GM04504 (cell line): ENCODE data around the gene EPN2.
"Not testable (repeated sequence)": the region's sequence is repeated elsewhere in the genome, so short reads cannot be mapped to it uniquely, and the experiment has no call there.

Experiments used
- DNase-seq: peaks from one replicate; pipeline ENCODE4 v3.0.0-alpha.2; 2012; ENCODE audit warnings: low read depth

EPN2 gene

DNA sequence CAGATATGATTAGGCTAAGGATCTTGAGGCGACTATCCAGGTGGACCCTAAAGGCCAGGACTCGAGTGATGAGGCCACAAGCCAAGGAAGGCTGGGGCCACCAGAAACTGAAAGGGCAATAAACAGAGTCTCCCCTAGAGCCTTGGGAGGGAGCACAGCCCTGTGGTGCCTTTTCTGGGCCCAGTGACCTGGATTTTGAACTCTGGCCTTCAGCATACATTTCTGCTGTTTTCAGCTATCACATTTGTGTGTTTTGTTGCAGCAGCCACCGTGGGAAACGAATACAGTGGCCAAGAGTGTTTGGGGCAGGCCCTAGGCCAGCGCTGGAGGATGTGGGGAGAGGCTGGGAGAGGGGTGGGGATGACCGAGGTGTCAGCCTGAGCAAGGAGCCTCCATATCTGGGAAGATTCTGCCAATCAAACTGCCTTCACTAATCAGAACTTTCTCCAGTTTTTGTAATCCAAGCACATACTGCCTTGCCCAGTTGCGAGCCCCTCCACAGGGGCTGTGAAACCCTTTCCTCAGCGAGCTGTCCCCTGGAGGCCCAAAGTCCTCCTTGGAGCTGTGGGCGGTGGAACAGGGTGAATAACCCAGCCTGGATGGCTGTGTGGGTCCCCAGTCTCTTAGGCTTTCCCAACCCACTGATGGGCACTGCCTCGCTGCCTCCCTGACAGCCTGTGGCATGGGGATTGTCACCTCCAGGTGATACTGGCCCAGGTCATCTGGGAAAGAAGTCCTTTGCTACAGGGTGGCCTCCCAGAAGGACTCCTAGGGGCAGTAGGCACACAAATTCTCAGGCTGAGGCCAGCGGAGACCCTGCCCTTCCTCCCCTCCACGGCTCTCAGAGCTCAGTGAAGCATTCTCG is 108.6 kb downstream of the EPN2 start:
- DNase-seq, result no peak

DNA sequence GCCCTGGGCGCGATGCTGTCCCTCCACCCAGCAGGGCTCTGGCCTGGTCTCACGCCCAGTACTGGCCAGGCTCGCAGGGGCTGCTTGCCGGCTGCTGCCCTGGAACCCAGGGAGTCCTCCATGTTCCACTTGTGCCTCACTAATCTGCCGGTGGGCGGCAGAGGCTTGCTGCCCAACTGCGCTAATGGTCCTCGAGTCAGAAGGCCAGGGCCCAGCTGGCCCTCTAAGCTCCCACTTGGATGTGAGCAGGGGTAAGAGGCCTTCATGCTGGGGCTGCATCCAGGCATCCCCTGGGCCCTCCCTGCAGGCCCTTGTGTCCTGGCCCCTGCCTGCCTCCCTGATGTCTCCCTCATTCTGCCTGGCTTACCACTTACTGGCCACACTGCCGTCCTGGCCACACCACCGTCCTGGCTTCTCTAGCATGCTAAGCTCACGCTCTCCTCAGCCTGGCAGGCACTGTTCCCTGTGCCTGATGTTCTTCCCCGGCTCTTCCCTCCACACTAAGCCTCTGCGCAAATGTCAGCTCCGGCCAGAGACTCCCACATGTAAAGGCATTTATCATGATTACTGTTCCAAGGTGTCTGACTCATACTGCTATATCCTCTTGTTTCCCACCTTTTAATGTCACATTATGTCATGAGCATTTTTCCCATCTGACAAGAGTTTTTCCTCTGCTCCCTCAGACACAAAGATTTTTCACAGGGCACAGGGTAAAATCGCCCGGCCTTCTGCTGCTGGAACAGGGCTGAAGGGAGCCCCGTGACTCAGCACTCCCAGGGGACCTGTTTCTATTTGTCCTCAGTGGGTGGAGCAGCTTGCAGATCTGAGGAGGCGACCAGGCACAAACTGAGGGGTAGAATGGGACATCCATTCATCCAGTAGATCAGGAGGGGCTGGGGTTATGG is 109.4 kb downstream of the EPN2 start:
- DNase-seq, result peak; percentile 90

DNA sequence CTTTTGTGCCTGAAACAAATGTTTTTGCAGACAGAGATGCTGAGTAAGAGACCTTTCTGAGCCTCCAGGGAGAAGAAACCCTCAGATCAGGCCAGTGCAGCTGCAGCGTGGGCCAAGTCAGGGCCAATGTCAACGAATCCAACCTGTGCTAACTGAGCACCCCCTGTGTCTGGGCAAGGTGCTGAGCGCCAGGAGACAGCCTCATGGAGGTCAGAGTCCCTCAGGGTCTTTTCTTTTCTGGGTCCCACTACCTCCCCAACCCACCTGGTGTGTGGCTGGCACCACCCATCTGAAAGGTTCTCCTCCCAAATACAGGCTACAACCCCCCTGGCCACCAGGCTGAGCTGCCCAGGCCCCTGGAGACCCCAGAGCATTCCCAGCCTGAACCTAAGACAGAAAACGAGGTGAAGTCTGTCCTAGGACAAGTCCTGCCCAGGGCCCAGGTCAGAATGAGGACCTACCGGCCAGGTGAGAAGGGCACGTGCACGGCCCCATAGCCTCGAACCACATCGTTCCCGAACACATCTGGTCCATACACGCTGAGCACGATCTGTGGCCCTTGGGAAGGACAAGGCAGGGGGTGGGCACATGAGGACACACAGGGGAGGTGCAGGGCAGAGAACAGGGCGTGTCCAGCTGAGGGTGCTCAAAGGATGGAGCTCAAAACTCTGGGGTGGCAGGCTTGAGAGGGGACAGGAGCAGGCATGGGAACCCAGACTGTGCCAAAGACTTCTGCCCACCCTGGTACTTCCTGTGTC is 110.3 kb downstream of the EPN2 start:
- DNase-seq, result no peak

DNA sequence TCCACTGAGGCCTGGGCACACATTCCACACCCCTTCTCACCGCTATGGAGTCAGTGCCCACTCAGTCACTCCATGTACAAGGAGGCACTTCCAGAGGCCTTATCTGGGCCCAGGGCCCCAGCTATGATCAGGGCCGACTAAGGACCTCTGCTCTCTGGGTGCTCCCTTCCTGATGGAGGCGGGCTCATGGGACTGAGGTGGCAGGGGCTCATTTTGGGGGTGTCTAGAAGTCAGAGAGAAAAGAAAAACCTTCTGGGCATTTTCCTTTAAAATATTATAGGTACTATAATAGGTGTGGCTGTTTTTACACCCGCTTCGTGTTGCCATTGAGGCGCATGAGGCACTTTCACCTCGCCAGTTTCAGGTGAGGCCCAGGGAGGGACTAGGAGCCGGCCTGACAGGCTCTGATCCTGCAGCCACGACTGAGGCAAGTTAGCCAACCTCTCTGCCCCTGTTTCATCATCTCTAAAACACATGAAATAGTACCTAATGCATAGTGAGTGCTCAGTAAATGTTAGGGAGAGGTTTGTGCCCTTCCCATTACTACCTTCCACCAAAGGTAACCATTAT is 111.0 kb downstream of the EPN2 start:
- no peak for DNase-seq

DNA sequence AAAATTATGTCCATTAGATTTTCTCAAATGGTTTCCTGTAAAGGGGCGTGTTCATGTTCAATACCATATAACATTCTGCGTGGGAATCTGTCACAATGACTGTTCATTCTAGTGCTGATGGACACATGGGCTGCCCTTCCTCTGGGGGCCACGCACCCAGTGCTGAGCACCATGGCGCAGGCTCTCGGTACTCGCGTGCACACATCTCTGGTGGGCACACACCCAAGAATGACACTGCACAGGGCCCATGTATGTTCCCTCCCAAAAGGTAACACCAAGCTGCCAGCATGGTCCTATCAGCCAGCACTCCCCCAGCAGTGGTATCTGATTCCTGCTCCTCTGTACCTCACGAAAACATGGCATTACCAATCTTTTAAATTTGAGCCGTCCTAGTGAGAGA is 111.6 kb downstream of the EPN2 start:
- DNase-seq, result no peak

DNA sequence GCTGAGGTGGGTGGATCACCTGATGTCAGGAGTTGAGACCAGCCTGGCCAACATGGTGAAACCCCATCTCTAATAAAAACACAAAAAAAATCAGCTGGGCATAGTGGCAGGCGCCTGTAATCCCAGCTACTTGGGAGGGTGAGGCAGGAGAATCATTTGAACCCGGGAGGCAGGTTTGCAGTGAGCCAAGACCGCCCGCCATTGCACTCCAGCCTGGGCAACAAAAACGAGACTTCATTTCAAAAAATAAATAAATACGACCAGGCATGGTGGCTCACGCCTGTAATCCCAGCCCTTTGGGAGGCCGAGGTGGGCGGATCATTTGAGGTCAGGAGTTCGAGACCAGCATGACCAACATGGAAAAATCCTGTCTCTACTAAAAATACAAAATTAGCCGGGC is 116.2 kb downstream of the EPN2 start:
- not testable (repeated sequence) for DNase-seq

DNA sequence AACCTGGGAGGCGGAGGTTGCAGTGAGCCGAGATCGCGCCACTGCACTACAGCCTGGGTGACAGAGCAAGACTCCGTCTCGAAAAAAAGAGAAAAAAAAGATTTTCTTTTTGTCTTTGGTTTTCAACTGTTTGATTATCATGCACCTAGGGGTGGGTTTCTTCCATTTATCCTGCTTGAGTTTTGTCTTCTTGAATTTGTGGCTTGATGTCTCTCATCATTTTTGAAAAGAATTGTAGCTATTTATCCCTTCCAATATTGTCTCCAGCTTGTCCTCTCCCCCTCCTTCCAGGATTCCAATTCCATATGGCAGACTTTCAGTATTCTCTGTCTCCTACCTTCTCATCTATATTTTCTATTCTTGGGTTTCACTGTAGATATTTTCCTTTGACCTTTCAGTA is 117.6 kb downstream of the EPN2 start:
- DNase-seq, result no peak

DNA sequence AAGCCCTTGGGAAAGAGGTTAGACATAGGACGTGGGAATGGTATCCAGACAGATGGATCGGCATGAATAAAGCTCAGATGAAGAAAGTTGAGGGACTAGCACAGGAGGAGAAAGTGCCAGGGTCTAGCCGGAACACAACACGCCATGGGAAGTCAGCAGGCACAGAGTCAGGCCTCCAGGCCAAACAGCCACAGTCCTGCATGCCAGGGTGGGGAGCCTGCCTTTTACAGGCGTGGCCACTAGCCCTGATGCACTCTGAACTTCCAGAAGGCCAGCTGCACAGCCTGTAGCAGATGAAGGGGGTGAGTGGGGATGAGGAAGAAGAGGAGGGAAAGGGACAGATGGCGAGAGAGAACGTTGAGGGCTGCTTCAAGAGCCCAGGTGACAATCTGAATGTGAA is 120.2 kb downstream of the EPN2 start:
- DNase-seq, result no peak

DNA sequence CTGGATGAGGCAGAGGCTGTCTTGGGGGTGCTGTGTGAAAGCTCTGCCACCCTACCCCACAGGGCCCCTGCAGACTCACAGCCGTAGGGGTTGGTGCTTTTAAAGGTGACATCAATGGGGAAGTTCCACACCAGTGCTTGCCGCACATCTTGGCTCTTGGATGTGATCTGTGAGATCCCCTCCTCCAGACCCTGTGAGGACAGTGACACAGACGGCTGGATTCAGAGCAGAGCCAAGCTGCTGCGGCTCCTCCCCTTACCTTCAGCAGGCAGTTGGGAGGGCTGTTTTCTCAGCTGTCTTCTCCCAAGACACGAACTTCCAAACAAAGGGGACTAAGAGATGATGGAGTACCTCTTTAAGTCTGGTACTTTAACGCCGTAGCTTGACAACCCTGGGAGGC is 120.6 kb downstream of the EPN2 start:
- no peak for DNase-seq

DNA sequence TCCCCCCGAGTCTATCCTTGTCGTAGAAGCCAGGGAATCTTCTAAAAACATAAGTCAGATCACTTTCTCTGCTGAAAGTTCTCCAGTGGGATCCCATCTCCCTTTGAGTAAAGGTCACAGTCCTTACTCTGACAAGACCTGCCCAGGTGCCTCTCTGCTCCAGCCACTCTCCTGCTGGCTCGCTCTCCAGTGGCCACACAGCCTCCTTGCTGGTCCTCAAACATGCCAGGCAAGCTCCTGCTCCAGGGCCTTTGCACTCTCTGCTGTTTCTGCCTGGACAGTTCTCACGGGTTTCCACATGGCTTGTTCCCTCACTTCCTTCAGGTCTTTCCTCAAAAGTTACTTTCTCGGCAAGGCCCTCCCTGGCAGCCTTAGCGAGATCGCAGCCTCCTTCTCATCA is 122.0 kb downstream of the EPN2 start:
- no peak for DNase-seq

DNA sequence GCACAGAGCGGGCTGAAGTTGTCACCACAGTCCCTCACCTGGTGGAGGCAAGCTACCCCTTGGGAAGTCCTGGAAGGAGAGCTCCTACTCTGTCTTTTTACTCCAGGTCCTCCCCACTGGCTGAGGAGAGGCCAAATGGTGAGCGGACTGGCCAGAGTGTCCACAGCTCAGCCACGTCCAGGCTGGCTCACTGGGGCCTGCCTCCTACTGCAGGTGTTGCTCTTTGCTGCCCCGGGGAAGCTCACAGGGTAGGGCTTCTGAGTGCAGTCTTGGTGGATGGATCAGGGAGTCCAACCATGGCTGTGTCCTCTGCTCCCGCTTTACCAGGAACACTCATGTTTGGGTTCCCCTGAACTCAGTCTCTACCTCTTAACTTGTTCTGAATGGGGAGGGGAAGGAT is 122.7 kb downstream of the EPN2 start:
- DNase-seq, result no peak

DNA sequence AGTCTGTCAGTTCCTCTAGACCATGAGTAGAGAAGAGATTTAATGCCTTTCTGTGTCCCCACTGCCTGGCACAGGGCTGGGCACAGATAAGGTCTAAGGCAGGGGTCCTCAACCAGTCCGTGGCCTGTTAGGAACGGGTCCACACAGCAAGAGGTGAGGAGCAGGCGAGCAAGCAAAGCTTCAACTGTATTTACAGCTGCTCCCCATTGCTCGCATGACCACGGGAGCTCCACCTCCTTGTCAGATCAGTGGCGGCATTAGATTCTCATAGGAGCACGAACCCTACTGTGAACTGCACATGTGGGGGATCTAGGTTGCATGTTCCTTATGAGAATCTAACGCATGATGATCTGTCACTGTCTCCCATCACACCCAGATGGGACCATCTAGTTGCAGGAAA is 123.6 kb downstream of the EPN2 start:
- DNase-seq, result no peak

DNA sequence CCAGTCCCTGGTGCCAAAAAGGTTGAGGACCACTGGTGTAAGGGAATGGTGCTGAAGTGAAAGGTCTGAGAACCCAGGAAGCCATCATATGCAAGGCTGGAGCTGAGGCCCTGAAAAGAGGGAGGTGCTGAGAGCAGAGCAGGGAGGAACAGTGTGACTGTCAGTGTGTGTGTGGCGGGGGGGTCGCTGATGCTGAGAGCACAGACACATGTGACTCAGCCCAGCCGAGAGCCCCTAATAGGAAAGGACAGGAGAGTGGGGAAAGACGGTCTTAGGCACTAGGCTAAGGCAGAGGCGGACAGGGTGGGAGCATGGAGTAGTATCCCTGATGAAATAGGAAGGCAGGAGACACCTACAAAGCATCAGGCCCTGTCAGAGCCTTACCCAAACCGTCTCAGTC is 124.2 kb downstream of the EPN2 start:
- DNase-seq, result no peak

DNA sequence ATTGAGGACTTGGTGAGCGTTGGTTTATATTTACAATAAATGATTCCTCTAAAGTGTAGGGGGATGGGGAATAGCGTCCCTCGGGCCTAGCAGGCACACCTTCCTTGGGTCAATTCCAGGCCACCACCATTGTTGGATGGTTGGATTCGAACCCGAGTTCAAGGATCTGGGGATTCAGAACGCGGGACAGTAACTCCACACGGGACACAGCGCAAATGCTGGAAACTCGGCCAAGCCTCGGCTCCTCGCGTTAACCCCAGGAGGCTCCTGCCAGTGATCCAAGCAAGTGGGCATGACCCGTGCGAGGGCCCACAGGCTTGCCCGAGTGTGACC is 124.7 kb downstream of the EPN2 start:
- DNase-seq, result no peak

DNA sequence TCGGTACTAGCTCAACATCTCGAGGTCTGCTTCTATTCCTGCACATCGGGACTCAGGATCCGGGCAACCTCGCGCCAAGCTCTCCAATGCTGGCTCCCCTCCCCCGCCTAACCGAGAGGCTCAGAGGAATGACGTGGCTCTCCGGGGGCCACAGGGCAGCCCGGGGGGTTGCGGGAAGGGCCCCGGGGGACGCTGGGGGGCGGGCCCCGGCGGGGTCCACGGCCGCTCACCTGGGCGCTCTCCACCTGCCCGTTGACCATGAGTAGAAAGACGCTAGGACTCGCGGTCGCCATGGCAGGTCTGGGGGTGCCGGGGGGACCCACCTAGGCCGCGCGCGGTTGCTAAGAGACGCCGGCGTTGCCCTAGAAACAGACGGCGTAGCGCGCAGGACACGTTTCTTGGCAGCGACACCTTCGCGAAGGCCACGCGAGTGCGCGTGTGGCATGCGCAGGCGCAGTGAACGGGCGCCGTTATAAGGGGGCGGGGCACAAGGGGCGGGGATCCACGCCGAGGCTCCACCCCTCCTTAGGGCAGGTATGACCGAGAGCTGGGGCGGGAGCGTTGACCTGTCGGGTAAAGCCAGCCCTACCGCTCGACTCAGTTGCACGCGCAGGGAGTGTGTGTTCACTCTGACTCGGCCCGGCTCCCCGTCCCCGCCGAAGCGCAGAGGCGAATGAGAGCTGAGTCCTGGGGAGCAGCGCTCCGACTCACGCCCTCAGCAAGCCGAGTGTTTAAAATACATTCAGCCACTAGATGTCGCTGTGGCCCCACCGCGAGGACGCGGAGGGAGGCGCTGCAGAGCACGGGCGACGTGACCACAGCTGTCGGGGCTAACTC is 125.3 kb downstream of the EPN2 start, which contains the start of gene B9D1:
B9D1 (minus strand) TSS at position 447 of the 837 bp plus-strand sequence; CDS start at position 293, 154 bp downstream.
- peak; percentile 79 for DNase-seq

DNA sequence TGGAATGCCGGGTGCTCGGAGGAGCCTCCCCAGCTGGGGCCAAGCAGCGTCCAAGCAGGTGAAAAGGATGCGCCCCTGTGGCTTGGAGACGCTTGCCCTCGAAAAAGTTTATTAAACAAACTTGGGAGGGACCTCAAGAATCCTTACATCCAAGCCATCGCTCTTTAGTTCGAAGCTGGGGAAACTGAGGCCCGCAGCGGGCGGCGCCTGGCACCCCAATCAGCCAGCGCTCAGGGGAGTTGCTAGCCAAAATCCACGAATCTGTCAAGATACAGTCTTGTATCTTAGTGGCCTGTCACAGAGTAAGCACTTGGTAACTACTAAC is 125.9 kb downstream of the EPN2 start:
- no peak for DNase-seq

DNA sequence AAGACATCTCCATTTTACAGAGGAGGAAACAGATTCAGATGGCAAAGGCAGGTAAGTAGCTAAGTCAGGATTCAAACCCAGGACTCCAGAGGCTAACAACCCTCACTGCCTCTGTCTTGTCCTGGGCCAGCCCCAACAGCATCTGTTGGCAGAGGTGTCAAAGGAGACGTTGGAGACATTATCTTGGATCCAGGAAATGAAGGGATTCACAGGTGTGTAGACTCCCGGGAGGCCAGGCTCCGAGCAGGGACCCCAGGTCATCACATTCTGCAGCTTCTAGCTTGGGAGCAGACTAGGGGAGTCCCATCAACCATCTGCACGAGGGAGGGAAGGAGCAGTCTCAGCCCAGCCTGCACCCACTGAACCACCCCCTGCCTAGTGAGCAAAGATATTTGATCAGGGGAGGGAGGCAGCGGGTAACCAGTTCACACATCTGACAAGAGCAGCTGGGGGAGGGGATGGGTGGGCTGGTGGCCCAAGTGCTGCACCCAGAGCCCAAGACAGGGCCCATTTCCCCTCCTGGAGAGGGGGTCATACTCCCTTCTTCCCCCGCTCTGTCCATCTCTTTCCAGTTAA is 126.4 kb downstream of the EPN2 start:
- DNase-seq, result no peak

DNA sequence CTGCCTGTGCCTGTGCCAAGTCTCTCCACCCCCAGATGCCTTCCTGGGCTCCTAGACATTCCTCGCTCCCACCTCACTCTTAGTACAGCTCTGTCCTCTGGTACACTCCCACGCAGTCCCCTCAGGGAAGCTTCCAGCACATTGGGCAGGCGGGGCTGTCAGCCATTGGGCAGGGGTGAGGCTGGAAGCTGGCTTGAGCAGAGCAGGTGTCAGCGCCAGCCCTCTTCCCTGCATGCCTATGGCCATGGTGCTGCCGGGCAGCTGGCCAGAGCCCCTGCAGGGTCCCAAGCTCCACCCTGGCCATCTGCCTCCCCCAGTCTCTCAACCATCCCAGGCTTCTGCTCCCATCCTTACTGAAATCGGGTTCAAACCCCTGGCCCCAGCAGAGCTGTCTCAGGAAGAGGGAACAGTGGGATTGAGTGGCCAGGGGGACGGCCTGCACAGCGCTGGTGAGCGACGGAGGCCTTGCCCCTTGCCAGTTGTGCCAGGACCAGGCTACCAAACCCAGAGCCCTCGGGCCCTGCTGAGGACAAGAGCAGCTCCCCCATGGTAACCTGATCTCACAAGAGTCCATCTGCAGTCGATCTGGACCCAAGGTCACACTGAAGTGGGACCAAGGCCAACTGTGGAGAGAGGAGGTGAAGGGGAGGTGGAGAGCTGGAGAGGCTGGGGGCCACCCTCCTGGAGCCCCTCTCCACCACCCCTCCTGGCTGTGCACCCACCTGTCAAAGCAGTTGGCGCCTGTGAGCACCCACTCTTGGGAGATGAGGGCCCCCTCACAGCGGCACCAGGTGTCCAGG is 127.7 kb downstream of the EPN2 start:
- no peak for DNase-seq

DNA sequence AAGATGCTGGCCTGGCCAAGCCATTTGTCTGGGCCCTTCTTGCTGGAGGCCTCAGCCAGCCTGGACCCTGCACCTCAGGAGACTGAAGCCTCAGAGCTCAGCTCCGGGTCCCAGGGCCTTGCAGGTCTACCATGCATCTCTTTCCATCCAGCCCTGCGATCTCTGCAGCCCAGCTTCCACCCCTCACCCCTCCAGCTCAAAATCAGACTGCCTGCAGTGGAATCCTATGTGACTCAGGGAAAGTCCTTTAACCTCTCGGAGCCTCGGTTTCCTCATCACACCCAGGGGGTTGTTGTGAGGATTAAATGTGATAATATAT is 128.3 kb downstream of the EPN2 start:
- DNase-seq, result no peak
